GM21381 (cell line): ENCODE data around the gene STK39.

Source experiments
- ATAC-seq: cut with Tn5 transposase; IDR thresholded peaks from one replicate; pipeline ENCODE4 v1.9.1; 2021; ENCODE audit warnings: mild to moderate bottlenecking, moderate library complexity; ENCODE audit not compliant: unreplicated experiment

Gene STK39

GRCh38 chr2:168210895-168211570, 36.4 kb downstream of the STK39 start:
- ATAC-seq, result no peak

- ATAC-seq, result no peak
Observed at GRCh38 chr2:168210216-168210894, 37.0 kb downstream of the STK39 start.

GRCh38 chr2:168208652-168209051, 38.7 kb downstream of the STK39 start:
- no peak for ATAC-seq

GRCh38 chr2:168207851-168208250, 39.5 kb downstream of the STK39 start:
- no peak for ATAC-seq

- no peak for ATAC-seq
Observed at GRCh38 chr2:168203762-168204693, 43.4 kb downstream of the STK39 start.

GRCh38 chr2:168201584-168202116, 45.7 kb downstream of the STK39 start:
- ATAC-seq, result no peak

- ATAC-seq, result no peak
Observed at GRCh38 chr2:168200930-168201583, 46.3 kb downstream of the STK39 start.

GRCh38 chr2:168198476-168199207, 48.8 kb downstream of the STK39 start:
- ATAC-seq, result no peak

GRCh38 chr2:168196764-168197180, 50.6 kb downstream of the STK39 start:
- ATAC-seq, result no peak

- ATAC-seq, result peak; percentile 94
Observed at GRCh38 chr2:168194784-168195522, 52.4 kb downstream of the STK39 start.

- ATAC-seq, result no peak
Observed at GRCh38 chr2:168192839-168193616, 54.4 kb downstream of the STK39 start.

- ATAC-seq, result no peak
Observed at GRCh38 chr2:168191955-168192785, 55.2 kb downstream of the STK39 start.

- no peak for ATAC-seq
Observed at GRCh38 chr2:168190590-168191336, 56.6 kb downstream of the STK39 start.

GRCh38 chr2:168189835-168190569, 57.4 kb downstream of the STK39 start:
- no peak for ATAC-seq

GRCh38 chr2:168188002-168188401, 59.4 kb downstream of the STK39 start:
- ATAC-seq, result no peak

- ATAC-seq, result no peak
Observed at GRCh38 chr2:168186452-168186851, 60.9 kb downstream of the STK39 start.
